SHP77 treated with DMSO at 0.1 percent for 48 hours (cell line): ENCODE measurements around the gene NFATC3.

Experiments
- DNase-seq: peaks from one replicate; lab custom pipeline; 2025; lab: John Stamatoyannopoulos, UW

Gene NFATC3

GRCh38 chr16:68275611-68276191, 190.5 kb downstream of the NFATC3 start:
- peak; percentile 14 for DNase-seq

- no peak for DNase-seq
Observed at GRCh38 chr16:68276223-68276622, 191.1 kb downstream of the NFATC3 start.
